GM13976 (cell line): ENCODE results near the gene TIAM2.
"Not testable (repeated sequence)": the region's sequence is repeated elsewhere in the genome, so short reads cannot be mapped to it uniquely, and the experiment has no call there.

Experiments used
- DNase-seq: peaks from one replicate; pipeline ENCODE4 v3.0.0; 2012; ENCODE audit warnings: low spot score
- in situ Hi-C: fragments of 300-500 bp; cut with MboI; formaldehyde crosslinking; loops from one replicate; pipeline ENCODE4 v1.12.0; 2022; ENCODE audit warnings: low sequenced_read_pairs, mixed read lengths, inconsistent platforms; ENCODE audit not compliant: unreplicated experiment
- TF ChIP-seq, protein P1 (sequence below): IDR thresholded peaks from 2 replicates; pipeline ENCODE4 v1.5.1; 2012; ENCODE audit warnings: borderline replicate concordance, mild to moderate bottlenecking; ENCODE audit not compliant: insufficient read depth; ENCODE audit errors: extremely low read depth, missing control alignments, control extremely low read depth

TIAM2 gene

DNA sequence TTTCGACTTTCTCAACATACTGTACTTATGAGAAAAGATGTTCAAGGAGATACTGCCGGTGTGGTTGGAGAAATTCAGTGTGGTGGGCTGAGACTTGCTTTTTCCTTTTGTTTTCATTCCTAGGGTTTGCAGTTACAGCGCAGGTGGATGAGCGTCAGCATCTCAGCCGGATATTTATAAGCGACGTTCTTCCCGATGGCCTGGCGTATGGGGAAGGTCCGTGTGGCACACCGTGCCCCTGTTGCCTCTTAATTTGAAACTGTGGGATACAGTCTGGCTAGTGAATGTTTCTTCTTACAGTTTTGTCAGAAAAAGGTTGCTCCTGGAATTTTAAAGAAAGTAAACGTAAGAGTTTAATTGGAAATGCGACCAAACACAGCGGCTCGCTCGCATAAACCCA lies 187.0 kb downstream of the TIAM2 start:
- TF ChIP-seq, protein P1, sequence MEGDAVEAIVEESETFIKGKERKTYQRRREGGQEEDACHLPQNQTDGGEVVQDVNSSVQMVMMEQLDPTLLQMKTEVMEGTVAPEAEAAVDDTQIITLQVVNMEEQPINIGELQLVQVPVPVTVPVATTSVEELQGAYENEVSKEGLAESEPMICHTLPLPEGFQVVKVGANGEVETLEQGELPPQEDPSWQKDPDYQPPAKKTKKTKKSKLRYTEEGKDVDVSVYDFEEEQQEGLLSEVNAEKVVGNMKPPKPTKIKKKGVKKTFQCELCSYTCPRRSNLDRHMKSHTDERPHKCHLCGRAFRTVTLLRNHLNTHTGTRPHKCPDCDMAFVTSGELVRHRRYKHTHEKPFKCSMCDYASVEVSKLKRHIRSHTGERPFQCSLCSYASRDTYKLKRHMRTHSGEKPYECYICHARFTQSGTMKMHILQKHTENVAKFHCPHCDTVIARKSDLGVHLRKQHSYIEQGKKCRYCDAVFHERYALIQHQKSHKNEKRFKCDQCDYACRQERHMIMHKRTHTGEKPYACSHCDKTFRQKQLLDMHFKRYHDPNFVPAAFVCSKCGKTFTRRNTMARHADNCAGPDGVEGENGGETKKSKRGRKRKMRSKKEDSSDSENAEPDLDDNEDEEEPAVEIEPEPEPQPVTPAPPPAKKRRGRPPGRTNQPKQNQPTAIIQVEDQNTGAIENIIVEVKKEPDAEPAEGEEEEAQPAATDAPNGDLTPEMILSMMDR, result no peak
- in situ Hi-C loops, result loop anchor here (25.0 kb wide), 1 partner anchor 355 kb away; no protein-coding TSS in a partner anchor
- DNase-seq, result no peak

DNA sequence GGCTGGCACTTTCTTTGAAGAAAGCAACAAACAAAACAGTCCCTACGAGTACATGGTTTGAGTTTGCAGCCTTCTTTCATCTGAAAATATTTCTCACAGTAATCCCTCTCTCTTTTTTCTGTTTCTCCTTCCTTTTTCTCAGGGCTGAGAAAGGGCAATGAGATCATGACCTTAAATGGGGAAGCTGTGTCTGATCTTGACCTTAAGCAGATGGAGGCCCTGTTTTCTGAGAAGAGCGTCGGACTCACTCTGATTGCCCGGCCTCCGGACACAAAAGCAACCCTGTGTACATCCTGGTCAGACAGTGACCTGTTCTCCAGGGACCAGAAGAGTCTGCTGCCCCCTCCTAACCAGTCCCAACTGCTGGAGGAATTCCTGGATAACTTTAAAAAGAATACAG lies 188.0 kb downstream of the TIAM2 start:
- peak; percentile 45 for DNase-seq
- in situ Hi-C loops, result loop anchor here (25.0 kb wide), 1 partner anchor 354 kb away; no protein-coding TSS in a partner anchor
- TF ChIP-seq, protein P1, result no peak

DNA sequence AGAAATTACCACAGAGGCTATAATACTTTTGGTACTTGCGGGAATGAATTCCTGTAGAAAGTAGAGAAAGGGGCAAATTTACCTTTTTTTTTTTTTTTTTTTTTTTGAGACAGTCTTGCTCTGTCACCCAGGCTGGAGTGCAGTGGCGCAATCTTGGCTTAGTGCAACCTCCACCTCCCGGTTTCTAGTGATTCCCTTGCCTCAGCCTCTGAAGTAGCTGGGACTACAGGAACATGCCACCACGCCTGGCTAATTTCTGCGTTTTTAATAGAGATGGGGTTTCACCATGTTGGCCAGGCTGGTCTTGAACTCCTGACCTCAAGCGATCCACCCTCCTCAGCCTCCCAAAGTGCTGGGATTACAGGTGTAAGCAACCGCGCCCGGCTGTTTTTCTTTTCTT lies 189.9 kb downstream of the TIAM2 start:
- DNase-seq, result not testable (repeated sequence)
- in situ Hi-C loops, result loop anchor here (25.0 kb wide), 1 partner anchor 352 kb away; no protein-coding TSS in a partner anchor

DNA sequence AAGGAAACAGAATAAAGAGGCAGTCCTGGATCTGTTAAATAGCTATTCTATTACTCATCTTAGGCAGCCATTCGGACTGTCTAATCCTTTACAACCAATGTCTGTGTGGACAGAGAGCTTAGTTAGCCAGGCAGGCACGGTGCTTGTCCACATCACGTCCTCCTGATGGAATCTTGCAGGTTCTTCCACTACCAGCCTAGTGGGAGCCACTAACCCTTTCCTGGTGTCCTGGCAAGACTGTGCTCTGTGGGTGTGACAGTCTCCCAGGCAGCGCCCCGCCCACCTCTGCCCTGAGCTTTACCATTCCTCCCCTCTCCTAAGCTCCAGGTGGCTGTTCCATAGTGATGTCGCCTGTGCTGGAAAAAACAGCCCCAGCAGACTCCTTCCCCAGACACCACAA lies 190.4 kb downstream of the TIAM2 start:
- no peak for DNase-seq
- TF ChIP-seq, protein P1, result no peak
- in situ Hi-C loops, result loop anchor here (25.0 kb wide), 1 partner anchor 352 kb away; no protein-coding TSS in a partner anchor

DNA sequence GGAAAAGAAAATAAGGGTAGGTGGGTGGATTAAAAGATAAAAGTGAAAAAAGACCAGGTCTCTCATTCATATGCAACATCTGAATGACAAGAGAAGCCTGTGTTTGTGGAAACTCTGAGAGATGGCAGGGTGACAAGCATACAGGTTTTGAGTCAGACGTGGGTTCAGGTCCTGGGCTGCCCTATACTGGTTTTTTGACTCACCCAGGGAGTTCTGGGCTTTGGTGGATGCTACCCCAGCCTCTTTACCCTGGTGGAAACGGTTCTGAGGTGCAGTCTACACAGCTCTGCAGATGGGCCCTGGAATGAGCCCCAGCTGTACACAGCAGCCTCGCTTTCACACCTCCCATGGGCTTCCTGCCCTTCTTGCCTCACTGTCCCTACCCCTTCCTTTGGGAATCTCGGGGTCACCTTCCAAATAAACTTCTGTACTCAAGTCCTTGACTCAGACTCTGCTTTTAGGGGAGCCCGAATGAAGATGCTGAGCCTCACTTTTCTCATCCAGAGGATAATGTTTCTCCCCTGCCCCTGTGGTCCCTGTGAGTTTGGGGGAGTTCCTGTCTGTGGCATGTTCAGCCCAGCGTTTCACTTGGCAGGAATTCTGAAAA lies 191.0 kb downstream of the TIAM2 start:
- peak; percentile 45 for DNase-seq
- in situ Hi-C loops, result loop anchor here (25.0 kb wide), 1 partner anchor 351 kb away; no protein-coding TSS in a partner anchor
- TF ChIP-seq, protein P1, result no peak

DNA sequence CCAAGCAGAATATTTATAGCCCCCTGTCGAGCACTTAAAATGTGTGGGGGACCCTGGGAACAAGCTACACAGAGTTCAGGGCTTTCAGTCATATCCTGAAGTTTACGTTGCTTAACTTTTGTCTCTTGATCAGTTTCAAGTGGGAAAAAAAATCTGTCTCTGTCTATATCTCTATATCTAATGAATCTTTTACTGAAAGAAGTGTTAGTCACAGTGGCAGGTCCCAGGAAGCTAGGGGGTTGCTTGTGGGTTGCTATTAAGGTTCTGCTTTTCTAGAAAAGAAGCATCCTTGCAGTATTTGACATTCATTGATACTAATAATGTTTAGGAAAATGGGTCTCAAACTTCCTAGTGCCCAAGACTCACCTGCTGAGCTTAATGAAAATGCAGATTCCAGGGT lies 192.0 kb downstream of the TIAM2 start:
- in situ Hi-C loops, result loop anchor here (25.0 kb wide), 1 partner anchor 350 kb away; no protein-coding TSS in a partner anchor
- DNase-seq, result peak; percentile 36
- TF ChIP-seq, protein P1, result no peak

DNA sequence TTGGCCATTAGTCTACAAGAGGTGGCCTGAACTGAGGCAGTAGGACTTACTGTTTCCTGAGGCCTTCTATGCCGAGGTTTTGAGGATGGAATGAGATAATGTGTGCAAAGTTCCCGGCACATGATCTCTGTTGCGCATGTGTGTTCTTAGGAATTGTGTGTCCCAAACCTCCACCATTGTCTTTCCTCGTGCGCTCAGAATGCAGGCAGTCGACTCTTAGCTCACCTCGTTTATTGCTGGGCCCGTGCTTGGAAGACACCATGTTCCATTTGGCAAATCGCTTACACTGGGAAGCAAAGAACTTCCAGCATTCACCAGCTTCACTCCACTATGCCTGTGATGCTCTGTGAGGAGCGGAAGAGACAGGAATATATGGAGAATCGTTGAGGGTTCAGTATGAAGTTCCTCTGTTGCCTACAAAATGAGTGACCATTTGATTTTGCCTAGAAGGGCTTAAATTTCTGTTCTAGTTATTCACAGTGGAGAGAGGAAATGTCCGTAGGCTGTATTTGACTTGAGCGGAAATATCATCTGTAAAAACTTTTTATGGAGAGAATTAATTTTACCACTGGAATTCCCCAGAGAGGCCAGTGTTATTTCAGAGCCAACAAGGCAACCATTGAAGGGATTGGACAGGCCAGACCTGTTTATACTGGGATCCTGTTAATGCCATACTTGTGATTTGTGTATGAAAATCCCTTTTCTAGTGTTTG lies 193.0 kb downstream of the TIAM2 start:
- TF ChIP-seq, protein P1, result no peak
- no peak for DNase-seq
- in situ Hi-C loops, result loop anchor here (25.0 kb wide), 1 partner anchor 349 kb away; no protein-coding TSS in a partner anchor
